H1 (cell line): ENCODE results near the gene TCF4. TPM values are rescaled to one million over a fixed set of nuclear protein-coding genes. Genes with fewer than 3 reads are reported as not detected.

Source experiments
- CTCF ChIA-PET: fragments of 300-600 bp; sonication (Branson Sonifier 250); formaldehyde crosslinking; loops from one replicate; lab custom pipeline; 2021; ENCODE audit not compliant: partially characterized antibody; lab: Charles Lee
- POLR2A ChIA-PET: fragments of 300-600 bp; sonication (Branson Sonifier 250); formaldehyde crosslinking; loops from one replicate; lab custom pipeline; 2021; ENCODE audit warnings: inconsistent platforms; ENCODE audit not compliant: partially characterized antibody; lab: Charles Lee
- DNase-seq, 2 experiments: peaks; one replicate each; pipeline versions ENCODE4 v3.0.0 to v3.0.0-alpha.2; 2010 to 2022; ENCODE audit warnings: low spot score in 2 of 2, low read depth in 1 of 2, mixed read lengths in 1 of 2
- FAIRE-seq: peaks from 2 replicates; lab custom pipeline; 2011; peaks lifted over from hg19 to GRCh38; lab: Jason Lieb, UNC
- H2AFZ ChIP-seq: 2 replicates; pipeline ENCODE4 v1.8.1; 2012; ENCODE audit warnings: low read length, inconsistent platforms
- H2AK5ac ChIP-seq: 2 replicates; pipeline ENCODE4 v1.6.1; 2013; ENCODE audit warnings: low read depth, low read length
- H2BK120ac ChIP-seq: replicated peaks from 2 replicates; pipeline ENCODE3; 2013; ENCODE audit warnings: low read depth, low read length, inconsistent platforms
- H2BK12ac ChIP-seq: 2 replicates; pipeline ENCODE4 v1.6.1; 2013; ENCODE audit warnings: low read depth, low read length
- H2BK15ac ChIP-seq: 2 replicates; pipeline ENCODE4 v1.6.1; 2013; ENCODE audit warnings: low read length
- H2BK20ac ChIP-seq: 2 replicates; pipeline ENCODE4 v1.6.1; 2013; ENCODE audit warnings: low read length
- H2BK5ac ChIP-seq: 2 replicates; pipeline ENCODE4 v1.6.1; 2013; ENCODE audit warnings: low read depth, low read length
- H3K14ac ChIP-seq: 2 replicates; pipeline ENCODE4 v1.6.1; 2013; ENCODE audit warnings: inconsistent platforms; ENCODE audit not compliant: insufficient read length
- H3K18ac ChIP-seq: 2 replicates; pipeline ENCODE4 v1.6.1; 2013; ENCODE audit warnings: low read length; ENCODE audit errors: extremely low read depth
- H3K23ac ChIP-seq: 2 replicates; pipeline ENCODE4 v1.6.1; 2013; ENCODE audit warnings: inconsistent platforms; ENCODE audit not compliant: insufficient read length
- H3K23me2 ChIP-seq: 2 replicates; pipeline ENCODE4 v1.6.1; 2013; ENCODE audit warnings: low read depth, low read length
- H3K27ac ChIP-seq: 2 replicates; pipeline ENCODE4 v1.6.1; 2011; ENCODE audit warnings: low read depth, low read length, inconsistent platforms
- H3K27me3 ChIP-seq, 4 experiments: replicated peaks in 1 of 4; 1 replicate in 1 of 4; 2 replicates in 3 of 4; pipeline versions ENCODE4 v1.6.1 to v1.8.1; 2011 to 2013; ENCODE audit warnings: low read length in 3 of 4, mild to moderate bottlenecking in 3 of 4, inconsistent platforms in 2 of 4, mixed read lengths in 2 of 4, moderate library complexity in 1 of 4; ENCODE audit not compliant: control insufficient read depth in 3 of 4, insufficient read depth in 3 of 4; ENCODE audit errors: extremely low read depth in 1 of 4
- H3K36me3 ChIP-seq, 4 experiments: 2 replicates each; pipeline versions ENCODE4 v1.6.1 to v1.8.1; 2011 to 2013; ENCODE audit warnings: mild to moderate bottlenecking in 4 of 4, low read length in 3 of 4, moderate library complexity in 2 of 4, control low read depth in 1 of 4, inconsistent platforms in 1 of 4; ENCODE audit not compliant: insufficient read depth in 4 of 4, control insufficient read depth in 2 of 4
- H3K4ac ChIP-seq: replicated peaks from 2 replicates; pipeline ENCODE3; 2013; ENCODE audit warnings: low read length, low read depth, mixed read lengths, inconsistent platforms; ENCODE audit not compliant: insufficient read length
- H3K4me1 ChIP-seq, 4 experiments: replicated peaks in 1 of 4; 1 replicate in 1 of 4; 2 replicates in 3 of 4; pipeline versions ENCODE4 v1.6.1 to v1.8.1; 2011 to 2013; ENCODE audit warnings: low read length in 3 of 4, inconsistent platforms in 2 of 4, mixed read lengths in 1 of 4; ENCODE audit not compliant: insufficient read depth in 4 of 4, control insufficient read depth in 3 of 4
- H3K4me2 ChIP-seq, 2 experiments: 2 replicates each; pipeline versions ENCODE4 v1.6.1 to v1.8.1; 2011 to 2013; ENCODE audit warnings: low read depth in 2 of 2, low read length in 2 of 2, control low read depth in 1 of 2, inconsistent platforms in 1 of 2, mild to moderate bottlenecking in 1 of 2; ENCODE audit not compliant: insufficient read depth in 1 of 2
- H3K4me3 ChIP-seq, 4 experiments: fragments of 200-600, 300-600 bp in 1 of 4; sonication (generic), shearing (Covaris generic), sonication (Bioruptor Twin) in 1 of 4; 2 replicates each; pipeline versions ENCODE4 v1.5.1 to v1.8.1; 2011 to 2016; ENCODE audit warnings: low read length in 4 of 4, low read depth in 3 of 4, control low read depth in 2 of 4, inconsistent platforms in 2 of 4, mild to moderate bottlenecking in 2 of 4, mixed read lengths in 1 of 4, moderate library complexity in 1 of 4; ENCODE audit not compliant: insufficient read depth in 2 of 4; ENCODE audit errors: extremely low read depth in 1 of 4
- H3K56ac ChIP-seq: replicated peaks from 2 replicates; pipeline ENCODE3; 2013; ENCODE audit warnings: low read depth, mild to moderate bottlenecking, mixed read lengths, low read length, inconsistent platforms; ENCODE audit not compliant: insufficient read length
- H3K79me1 ChIP-seq: 2 replicates; pipeline ENCODE4 v1.6.1; 2013; ENCODE audit warnings: low read depth, low read length, control low read depth
- H3K79me2 ChIP-seq, 2 experiments: 2 replicates each; pipeline versions ENCODE4 v1.6.1 to v1.8.1; 2012 to 2013; ENCODE audit warnings: low read length in 2 of 2, mild to moderate bottlenecking in 2 of 2, inconsistent platforms in 1 of 2; ENCODE audit not compliant: insufficient read depth in 2 of 2, control insufficient read depth in 1 of 2
- H3K9ac ChIP-seq, 4 experiments: replicated peaks in 1 of 4; 1 replicate in 1 of 4; 2 replicates in 3 of 4; pipeline versions ENCODE4 v1.6.1 to v1.8.1; 2011 to 2013; ENCODE audit warnings: low read depth in 3 of 4, low read length in 3 of 4, control low read depth in 2 of 4, mild to moderate bottlenecking in 2 of 4, moderate library complexity in 2 of 4, inconsistent platforms in 1 of 4; ENCODE audit errors: extremely low read depth in 1 of 4
- H3K9me3 ChIP-seq, 2 experiments: 2 replicates each; pipeline versions ENCODE4 v1.6.1 to v1.8.1; 2012 to 2013; ENCODE audit warnings: mild to moderate bottlenecking in 2 of 2, moderate library complexity in 2 of 2, control low read depth in 1 of 2, inconsistent platforms in 1 of 2, low read depth in 1 of 2, low read length in 1 of 2, mixed read lengths in 1 of 2; ENCODE audit not compliant: insufficient read depth in 2 of 2
- H4K20me1 ChIP-seq, 2 experiments: replicated peaks in 1 of 2; 2 replicates each; pipeline versions ENCODE3 to v1.8.1; 2011 to 2013; ENCODE audit warnings: inconsistent platforms in 2 of 2, low read length in 2 of 2, mild to moderate bottlenecking in 1 of 2; ENCODE audit not compliant: insufficient read depth in 2 of 2, control insufficient read depth in 1 of 2
- H4K5ac ChIP-seq: 2 replicates; pipeline ENCODE4 v1.6.1; 2013; ENCODE audit warnings: low read length, low read depth, mixed read lengths, inconsistent platforms; ENCODE audit not compliant: insufficient read length
- H4K8ac ChIP-seq: 2 replicates; pipeline ENCODE4 v1.8.0; 2013; ENCODE audit warnings: mild to moderate bottlenecking, moderate library complexity, low read length, inconsistent platforms; ENCODE audit not compliant: insufficient read depth; ENCODE audit errors: extremely low read depth
- H4K91ac ChIP-seq: replicated peaks from 2 replicates; pipeline ENCODE3; 2013; ENCODE audit warnings: low read length, mixed read lengths, inconsistent platforms; ENCODE audit not compliant: insufficient read length
- WGBS, 2 experiments: shearing (Covaris generic) in 1 of 2; methylation state at CpG; one replicate each; pipeline versions ENCODE4 v1.1.6 to v1.1.7; 2013 to 2015; ENCODE audit warnings: low lambda C conversion rate in 2 of 2, mixed read lengths in 2 of 2, inconsistent platforms in 1 of 2, low coverage in 1 of 2, missing lambda C conversion rate in 1 of 2; ENCODE audit not compliant: insufficient replicate concordance in 2 of 2, insufficient coverage in 1 of 2, insufficient read length in 1 of 2; ENCODE audit errors: extremely low coverage in 1 of 2, missing lambda C conversion rate in 1 of 2; 5-methylcytosine and 5-hydroxymethylcytosine counted together
- polyA plus RNA-seq, 7 experiments: library from polyadenylated mRNA; depleted of rRNA in 3 of 7; stranded (reverse) in 5 of 7; unstranded in 2 of 7; fragments of >200 nt in 5 of 7; fragments of 200-250 nt in 2 of 7; gene quantifications; 1 replicate in 5 of 7; 2 replicates in 1 of 7; 4 replicates in 1 of 7; pipeline versions ENCODE4 v1.2.1 to v1.2.3, GENCODE V29; 2011 to 2013; ENCODE audit warnings: missing spikeins in 2 of 7, mixed read lengths in 2 of 7
- total RNA-seq: library from RNA; stranded (reverse); fragmentation: NEBNext Ultra II Directional; extraction: Animal tissue kit (Norgen Biotek cat#: 25700); gene quantifications from 2 replicates; pipeline ENCODE4 v1.2.1, GENCODE V29; 2021

TCF4 gene
- total and polyA plus RNA-seq, 2 of the 8 experiments (the other 6 are each of a cell fraction or from before 2014, with no cell fraction given) = 59.3 to 118 TPM

- no peak for DNase-seq
- peak overlapping the region in 2 of 4 experiments; percentile 65 to 73; a peak in 4 of 8 replicates for H3K4me3 ChIP-seq
- no peaks in the 10 kb centered on the region for H3K9me3 ChIP-seq
- H3K4me1 ChIP-seq = peaks cover 0 to 9% (median 5%) of the 10 kb centered on the region in 4 experiments; a peak in 3 of 7 replicates
- peak overlapping the region; percentile 80 to 96 for H3K4me2 ChIP-seq
- POLR2A ChIA-PET = interaction anchor here (1.1 to 1.8 kb wide), 3 partner anchors 8 to 22 kb away, joined by 4 to 6 read pairs (median 5); no protein-coding TSS in a partner anchor
- 65% methylated on average over 10 of the region's 10 CpGs; no CpG with 5 or more reads in 1 of the 2 experiments for WGBS, 2 experiments
- no peak overlapping the region for H2BK5ac ChIP-seq
- H3K23ac ChIP-seq = no peak overlapping the region
- H4K8ac ChIP-seq = no peak overlapping the region
- H2AFZ ChIP-seq = no peak overlapping the region
- no peaks in the 10 kb centered on the region for H3K36me3 ChIP-seq
- no peak overlapping the region for H3K56ac ChIP-seq
- no peak overlapping the region for H3K9ac ChIP-seq
- no peak overlapping the region for H3K18ac ChIP-seq
- H2BK120ac ChIP-seq = no peak overlapping the region
- H4K91ac ChIP-seq = no peak overlapping the region
- H2BK20ac ChIP-seq = no peak overlapping the region
- no peak for FAIRE-seq
- no peaks in the 10 kb centered on the region for H3K79me1 ChIP-seq
- no peak overlapping the region for H3K27ac ChIP-seq
- peaks cover 2 to 5% of the 10 kb centered on the region in 2 experiments for H4K20me1 ChIP-seq
- peaks cover 7% of the 10 kb centered on the region for H3K23me2 ChIP-seq
- H2AK5ac ChIP-seq = no peak overlapping the region
- H3K14ac ChIP-seq = no peak overlapping the region
- H3K4ac ChIP-seq = no peak overlapping the region
- H2BK15ac ChIP-seq = no peak overlapping the region
- H3K79me2 ChIP-seq = peaks cover 0 to 34% of the 10 kb centered on the region in 2 experiments; a peak in 2 of 4 replicates
- H2BK12ac ChIP-seq = no peak overlapping the region
- H3K27me3 ChIP-seq = no peaks in the 10 kb centered on the region
- no peak overlapping the region for H4K5ac ChIP-seq
- CTCF ChIA-PET = interaction anchor here (1.2 to 2.9 kb wide), 5 partner anchors 12 to 85 kb away, joined by 3 to 14 read pairs (median 4); no protein-coding TSS in a partner anchor
Measured at GRCh38 chr18:55323051-55323994, 264.7 kb downstream of the TCF4 start.
